CD4-positive, alpha-beta T cell (primary cell): ENCODE data around the gene ASXL3. TPM values are rescaled to one million over a fixed set of nuclear protein-coding genes. Genes with fewer than 3 reads are reported as not detected.

ENCODE experiments used
- ATAC-seq: fragments of 200-7000 bp; cut with Tn5 transposase; one replicate; pipeline ENCODE4 v1.10.0; 2022; ENCODE audit warnings: mild to moderate bottlenecking; ENCODE audit not compliant: poor library complexity
- CTCF ChIA-PET: fragments of 350-600 bp; sonication (Branson Sonifier 250); formaldehyde crosslinking; loops from one replicate; lab custom pipeline; 2021; ENCODE audit warnings: antibody characterized with exemption, inconsistent platforms; lab: Charles Lee
- POLR2A ChIA-PET: fragments of 350-600 bp; sonication (Branson Sonifier 250); formaldehyde crosslinking; loops from one replicate; lab custom pipeline; 2021; ENCODE audit warnings: antibody characterized with exemption, inconsistent platforms; lab: Charles Lee
- DNase-seq, 14 experiments: peaks; one replicate each; pipeline ENCODE4 v3.0.0-alpha.2; 2013 to 2020; ENCODE audit warnings: mixed read lengths in 2 of 14
- H3K27ac ChIP-seq, 2 donors: one replicate each; pipeline versions ENCODE4 v1.5.1 to v1.7.0; 2013; ENCODE audit warnings: low read length in 2 of 2, low read depth in 1 of 2, mild to moderate bottlenecking in 1 of 2
- H3K27me3 ChIP-seq, 2 experiments: 1 replicate in 1 of 2; 2 replicates in 1 of 2; pipeline versions ENCODE4 v1.6.1 to v1.7.0; 2013; ENCODE audit warnings: low read length in 2 of 2, control low read depth in 1 of 2, mild to moderate bottlenecking in 1 of 2, moderate library complexity in 1 of 2; ENCODE audit not compliant: insufficient read depth in 2 of 2, control insufficient read depth in 1 of 2
- H3K36me3 ChIP-seq: one replicate; pipeline ENCODE4 v1.6.1; 2013; ENCODE audit warnings: low read length, control low read depth; ENCODE audit not compliant: insufficient read depth
- H3K4me1 ChIP-seq: one replicate; pipeline ENCODE4 v1.6.1; 2013; ENCODE audit warnings: low read length, control low read depth; ENCODE audit not compliant: insufficient read depth
- H3K4me3 ChIP-seq: one replicate; pipeline ENCODE4 v1.5.1; 2013; ENCODE audit warnings: mild to moderate bottlenecking, low read length, moderate library complexity
- H3K9me3 ChIP-seq, 2 experiments: 1 replicate in 1 of 2; 2 replicates in 1 of 2; pipeline versions ENCODE4 v1.6.1 to v1.7.0; 2013; ENCODE audit warnings: low read length in 2 of 2, mild to moderate bottlenecking in 2 of 2, control low read depth in 1 of 2, moderate library complexity in 1 of 2; ENCODE audit not compliant: control insufficient read depth in 1 of 2, insufficient read depth in 1 of 2
- H3K27ac Mint-ChIP-seq: one replicate; pipeline ENCODE4 v1.8.0; 2020; ENCODE audit warnings: mixed read lengths
- H3K27me3 Mint-ChIP-seq: one replicate; pipeline ENCODE4 v1.8.0; 2021; ENCODE audit warnings: mixed read lengths
- H3K36me3 Mint-ChIP-seq: one replicate; pipeline ENCODE4 v1.8.0; 2021; ENCODE audit warnings: low read depth, mixed read lengths
- H3K4me1 Mint-ChIP-seq: one replicate; pipeline ENCODE4 v1.8.0; 2021; ENCODE audit warnings: low read depth, mixed read lengths
- H3K4me3 Mint-ChIP-seq: one replicate; pipeline ENCODE4 v1.8.0; 2020; ENCODE audit warnings: mild to moderate bottlenecking, mixed read lengths
- H3K9me3 Mint-ChIP-seq: one replicate; pipeline ENCODE4 v1.8.0; 2020; ENCODE audit warnings: mixed read lengths
- intact Hi-C, 2 experiments: fragments of 100-400 bp; cut with DNase I in 1 of 2; cut with micrococcal nuclease in 1 of 2; formaldehyde crosslinking; loops; one replicate each; pipeline versions ENCODE4 v1.15.1 to v1.9.0; 2023 to 2025; cut with DNase I, micrococcal nuclease
- total RNA-seq, 174 experiments: library from RNA in 2 of 174; stranded (reverse) in 2 of 174; gene quantifications; one replicate each; pipeline ENCODE4 v1.2.3 and lab custom pipeline; 2021 to 2026
- TF ChIP-seq, protein P1 (sequence below): fragments of 200-600 bp; IDR thresholded peaks from one replicate; pipeline ENCODE4 v1.8.0; 2022; ENCODE audit warnings: antibody characterized with exemption, mild to moderate bottlenecking

The ASXL3 gene
- total RNA-seq, 2 experiments from 2014 or later, result not detected

DNA sequence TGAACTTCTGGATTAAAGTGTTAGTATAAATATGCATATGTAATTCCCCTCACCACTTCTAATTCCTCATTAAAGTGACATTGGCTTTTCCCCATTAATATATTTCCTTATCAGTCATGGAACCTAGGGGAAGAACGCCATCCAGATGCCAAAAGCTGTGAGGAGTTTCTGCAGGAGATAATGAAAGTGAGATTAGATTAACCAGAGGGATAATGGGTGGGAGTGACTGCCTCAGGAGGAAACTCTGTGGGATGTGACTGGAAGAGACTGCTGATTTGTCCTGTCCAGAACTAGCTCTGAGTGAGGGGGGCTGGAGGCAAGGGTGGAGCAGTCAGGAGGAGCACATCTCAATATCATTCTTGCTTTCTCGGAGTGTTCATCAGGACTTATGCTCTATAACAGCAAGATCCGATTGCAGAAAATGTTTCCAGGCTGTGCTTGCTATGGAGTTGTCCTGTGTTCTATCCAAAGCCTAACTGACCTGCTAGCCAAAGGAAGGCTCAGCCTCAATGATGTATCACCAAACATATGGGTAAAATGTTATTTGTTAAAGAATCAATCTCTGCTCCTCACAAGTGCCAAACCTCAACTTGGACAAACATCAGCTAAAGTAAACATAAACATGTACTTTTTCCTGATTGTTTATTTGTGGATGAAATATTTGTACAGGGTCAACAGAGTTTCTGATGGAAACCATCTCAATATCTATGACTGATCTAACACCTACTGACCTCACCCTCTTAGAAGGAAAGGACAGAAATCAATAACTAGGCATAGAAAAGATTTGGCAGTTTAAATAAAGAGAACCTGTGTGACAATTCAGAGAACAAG, 118.5 kb downstream of the ASXL3 start:
- H3K9me3 Mint-ChIP-seq, result peaks cover 9% of the 10 kb centered on the region
- no peak for ATAC-seq
- TF ChIP-seq, protein P1, sequence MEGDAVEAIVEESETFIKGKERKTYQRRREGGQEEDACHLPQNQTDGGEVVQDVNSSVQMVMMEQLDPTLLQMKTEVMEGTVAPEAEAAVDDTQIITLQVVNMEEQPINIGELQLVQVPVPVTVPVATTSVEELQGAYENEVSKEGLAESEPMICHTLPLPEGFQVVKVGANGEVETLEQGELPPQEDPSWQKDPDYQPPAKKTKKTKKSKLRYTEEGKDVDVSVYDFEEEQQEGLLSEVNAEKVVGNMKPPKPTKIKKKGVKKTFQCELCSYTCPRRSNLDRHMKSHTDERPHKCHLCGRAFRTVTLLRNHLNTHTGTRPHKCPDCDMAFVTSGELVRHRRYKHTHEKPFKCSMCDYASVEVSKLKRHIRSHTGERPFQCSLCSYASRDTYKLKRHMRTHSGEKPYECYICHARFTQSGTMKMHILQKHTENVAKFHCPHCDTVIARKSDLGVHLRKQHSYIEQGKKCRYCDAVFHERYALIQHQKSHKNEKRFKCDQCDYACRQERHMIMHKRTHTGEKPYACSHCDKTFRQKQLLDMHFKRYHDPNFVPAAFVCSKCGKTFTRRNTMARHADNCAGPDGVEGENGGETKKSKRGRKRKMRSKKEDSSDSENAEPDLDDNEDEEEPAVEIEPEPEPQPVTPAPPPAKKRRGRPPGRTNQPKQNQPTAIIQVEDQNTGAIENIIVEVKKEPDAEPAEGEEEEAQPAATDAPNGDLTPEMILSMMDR, result no peak
- ChIA-PET CTCF (no interaction called here), POLR2A (no interaction called here)
- Histone ChIP-seq H3K9me3 (no peaks in the 10 kb centered on the region), H3K36me3 (no peaks in the 10 kb centered on the region), H3K27me3 (no peaks in the 10 kb centered on the region), H3K4me3 (no peak overlapping the region), H3K4me1 (no peaks in the 10 kb centered on the region), H3K27ac (no peak overlapping the region)
- H3K36me3 Mint-ChIP-seq, result no peaks in the 10 kb centered on the region
- no peak overlapping the region for H3K27ac Mint-ChIP-seq
- no peak for DNase-seq
- intact Hi-C loops, result no loop called here
- no peaks in the 10 kb centered on the region for H3K27me3 Mint-ChIP-seq
- H3K4me1 Mint-ChIP-seq, result no peaks in the 10 kb centered on the region
- H3K4me3 Mint-ChIP-seq, result no peak overlapping the region

DNA sequence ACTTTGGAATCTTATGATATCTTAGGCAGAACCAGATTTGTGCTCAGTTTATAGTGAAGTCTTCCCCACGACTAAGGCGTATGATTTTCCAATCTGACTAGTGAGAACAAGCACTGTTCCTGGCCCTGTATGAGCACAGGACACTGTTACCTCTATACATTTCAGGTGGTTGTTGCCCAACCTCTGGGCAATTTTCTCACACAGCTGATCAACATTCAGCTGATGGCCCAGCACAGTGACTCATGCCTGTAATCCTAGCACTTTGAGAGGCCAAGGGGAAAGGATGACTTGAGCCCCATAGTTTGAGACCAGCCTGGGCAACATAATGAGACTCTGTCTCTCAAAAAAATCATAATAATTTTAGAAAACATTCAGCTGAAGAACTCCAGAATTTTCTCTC, 119.5 kb downstream of the ASXL3 start:
- Histone ChIP-seq H3K27ac (no peak overlapping the region), H3K9me3 (no peaks in the 10 kb centered on the region), H3K4me3 (no peak overlapping the region), H3K27me3 (no peaks in the 10 kb centered on the region), H3K36me3 (no peaks in the 10 kb centered on the region), H3K4me1 (no peaks in the 10 kb centered on the region)
- Mint-ChIP-seq H3K9me3 (peaks cover 6% of the 10 kb centered on the region), H3K27me3 (no peaks in the 10 kb centered on the region), H3K27ac (no peak overlapping the region), H3K4me3 (no peak overlapping the region), H3K4me1 (no peaks in the 10 kb centered on the region), H3K36me3 (no peaks in the 10 kb centered on the region)
- POLR2A ChIA-PET, result no interaction called here
- intact Hi-C loops, result no loop called here
- ATAC-seq (no peak), DNase-seq (no peak)
- TF ChIP-seq, protein P1, result no peak
- CTCF ChIA-PET, result no interaction called here

DNA sequence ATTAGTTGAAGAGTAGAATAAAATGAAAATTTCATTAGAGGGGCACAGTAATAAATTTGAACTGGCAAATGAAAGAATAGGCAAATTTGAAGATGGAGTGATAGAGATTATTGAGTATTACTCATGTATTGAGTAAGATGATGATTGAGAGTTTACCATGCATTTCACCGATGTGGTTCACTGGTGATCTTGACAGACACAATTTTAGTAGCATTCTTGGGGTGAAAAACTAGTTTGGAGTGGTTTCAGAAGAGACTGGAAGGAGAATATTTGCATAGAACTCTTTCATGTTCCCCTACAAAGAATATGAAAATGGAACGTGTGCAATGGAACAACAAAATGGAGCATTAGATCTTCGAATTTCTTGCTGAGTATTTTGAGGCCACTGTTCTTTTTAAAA, 121.4 kb downstream of the ASXL3 start:
- ChIA-PET CTCF (no interaction called here), POLR2A (no interaction called here)
- Mint-ChIP-seq H3K9me3 (peaks cover 6% of the 10 kb centered on the region), H3K27me3 (no peaks in the 10 kb centered on the region), H3K4me3 (no peak overlapping the region), H3K27ac (no peak overlapping the region), H3K36me3 (no peaks in the 10 kb centered on the region), H3K4me1 (no peaks in the 10 kb centered on the region)
- Histone ChIP-seq H3K27ac (no peak overlapping the region), H3K9me3 (no peaks in the 10 kb centered on the region), H3K4me1 (no peaks in the 10 kb centered on the region), H3K4me3 (no peak overlapping the region), H3K36me3 (no peaks in the 10 kb centered on the region), H3K27me3 (no peaks in the 10 kb centered on the region)
- TF ChIP-seq, protein P1, result no peak
- ATAC-seq (no peak), DNase-seq (no peak)
- intact Hi-C loops, result no loop called here
